Measurements from ENCODE around the gene BDP1.
A peak's percentile ranks its signal among the peaks of the same experiment; 100 is the strongest.
"Not testable (repeated sequence)": the region's sequence is repeated elsewhere in the genome, so short reads cannot be mapped to it uniquely, and the experiment has no call there.

Gene BDP1

DNA sequence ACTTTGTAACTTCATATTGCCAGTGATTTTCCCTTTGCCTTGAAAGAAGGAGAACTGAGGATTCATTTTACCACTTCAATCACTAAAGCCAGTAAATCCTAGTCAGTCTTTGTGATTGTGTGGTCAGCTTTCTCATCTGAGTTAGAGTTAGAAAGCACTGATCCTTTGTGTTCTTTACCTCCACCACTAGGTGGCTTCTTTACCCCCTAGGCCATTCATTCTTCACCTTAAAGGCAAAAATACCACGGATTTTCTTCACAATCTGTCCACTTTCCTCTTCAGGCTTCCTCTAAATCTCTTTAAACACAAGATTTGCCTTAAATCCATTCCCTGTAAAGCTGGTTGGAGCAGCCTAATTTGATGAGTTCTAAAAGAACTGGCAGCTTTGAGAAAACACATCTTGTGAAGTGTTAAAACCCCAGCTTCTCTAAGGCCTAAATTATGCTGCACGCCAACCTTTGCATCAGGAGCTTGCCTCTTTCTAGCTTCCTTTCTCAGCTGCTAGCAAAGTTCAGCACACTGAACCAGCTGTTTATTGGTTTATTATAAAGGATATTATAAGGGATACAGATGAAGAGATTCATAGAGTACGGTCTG is 20.4 kb downstream of the BDP1 start:
- peak in 3 of 4 experiments; percentile 4 to 31 (median 9) for DNase-seq

DNA sequence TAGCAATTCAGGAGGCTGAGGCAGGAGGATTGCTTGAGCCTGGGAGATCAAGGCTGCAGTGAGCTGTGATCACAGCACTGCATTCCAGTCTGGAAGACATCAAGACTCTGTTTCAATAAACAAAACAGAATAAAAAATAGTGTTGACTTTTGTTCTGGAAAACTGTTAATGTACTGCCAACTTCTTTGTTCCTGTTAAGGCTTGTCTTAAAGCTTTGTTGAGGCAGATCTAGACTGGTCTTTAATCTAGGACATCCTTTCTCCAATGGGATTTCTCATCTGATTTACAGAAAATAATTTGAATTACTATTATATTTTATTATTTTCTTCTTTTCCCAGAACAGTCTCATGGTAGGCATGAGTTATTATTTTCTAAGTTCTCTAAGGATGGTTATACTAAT is 26.0 kb downstream of the BDP1 start:
- DNase-seq = no peak

DNA sequence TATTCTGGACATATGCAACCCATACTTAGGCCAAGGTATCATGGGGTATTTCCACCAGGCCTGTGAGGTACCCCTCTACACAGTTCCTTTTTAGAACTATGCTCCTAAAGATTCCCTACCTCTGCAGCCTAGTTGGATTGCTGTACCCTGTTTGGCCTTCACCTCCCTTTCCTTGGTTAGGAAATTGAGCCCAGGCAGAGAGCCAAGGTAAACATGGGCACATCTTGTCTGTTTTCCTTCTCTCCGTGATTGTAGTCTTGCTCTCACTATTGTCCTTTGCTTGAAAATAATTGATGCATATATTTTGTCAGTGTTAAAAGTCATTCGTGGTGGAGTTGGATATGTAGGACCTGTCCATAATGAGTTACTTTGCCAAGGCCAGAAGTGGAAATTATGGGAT is 26.7 kb downstream of the BDP1 start:
- no peak for DNase-seq

DNA sequence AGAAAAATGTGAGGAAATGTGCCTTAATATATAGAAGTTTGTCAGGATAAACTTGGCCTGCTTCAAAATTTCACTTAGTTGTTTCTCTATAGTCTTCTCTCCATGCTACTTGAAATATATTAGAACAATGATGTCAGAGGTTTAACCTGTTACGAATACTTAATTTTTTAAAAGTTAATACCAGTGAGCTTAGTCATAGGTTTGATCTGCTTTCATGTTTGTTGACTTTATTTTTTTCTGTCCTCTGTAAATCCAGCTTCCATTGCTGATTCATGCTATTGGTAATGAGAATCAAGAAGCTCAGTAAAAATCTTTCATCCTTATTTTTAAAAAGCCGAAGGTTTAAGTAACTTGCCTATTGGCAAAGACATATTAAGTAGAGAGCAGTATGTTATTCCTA is 27.9 kb downstream of the BDP1 start:
- DNase-seq = no peak

DNA sequence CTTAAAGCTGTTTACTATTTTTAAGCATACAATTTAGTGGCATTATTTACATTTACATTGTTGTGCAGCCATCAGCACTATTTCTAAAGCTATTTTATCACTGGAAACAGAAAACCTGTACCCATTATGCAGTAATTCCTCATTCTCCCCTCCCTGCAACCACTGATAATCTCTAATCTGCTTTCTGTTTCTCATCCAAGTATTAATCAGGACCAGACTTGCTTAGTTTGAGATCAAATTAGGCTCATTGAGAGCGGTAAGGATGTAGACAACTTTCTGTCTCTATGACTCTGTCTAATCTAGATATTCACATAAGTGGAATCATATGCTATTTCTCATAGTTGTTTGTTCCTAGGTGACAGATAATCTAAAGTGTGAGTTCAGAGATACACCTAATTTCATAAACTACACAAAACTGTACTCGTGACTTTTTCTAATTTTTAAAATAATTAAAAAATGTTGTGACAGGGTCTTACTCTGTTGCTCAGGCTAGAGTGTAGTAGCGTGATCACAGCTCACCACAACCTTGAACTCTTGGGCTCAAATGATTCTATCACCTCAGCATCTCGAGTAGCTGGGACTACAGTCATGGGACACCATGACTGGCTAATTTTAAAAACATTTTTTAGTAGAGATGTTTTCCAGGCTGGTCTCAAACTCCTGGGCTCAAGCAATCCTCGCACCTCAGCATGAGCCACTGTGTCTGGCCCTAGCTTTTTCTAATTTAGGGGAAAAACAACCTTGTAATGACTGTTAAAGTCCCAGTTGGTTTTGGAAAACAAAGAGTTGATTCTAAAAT is 37.6 kb downstream of the BDP1 start:
- no peak for DNase-seq

DNA sequence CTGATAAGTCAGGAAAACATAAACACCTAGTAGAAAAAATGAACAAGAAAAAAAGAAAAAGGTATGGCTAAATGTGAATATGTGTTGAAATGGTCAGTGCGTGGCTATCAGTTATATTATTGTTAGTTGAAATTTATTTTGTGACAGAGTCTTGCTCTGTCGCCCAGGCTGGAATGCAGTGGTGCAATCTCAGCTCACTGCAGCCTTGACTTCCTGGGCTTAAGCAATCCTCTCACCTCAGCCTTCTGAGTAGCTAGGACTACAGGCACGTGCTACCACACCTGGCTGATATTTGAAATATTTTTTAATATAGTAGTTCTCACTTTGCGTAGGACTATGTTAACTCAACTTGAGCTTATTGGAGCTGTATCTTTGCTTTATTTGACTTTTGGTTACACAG is 38.8 kb downstream of the BDP1 start:
- not testable (repeated sequence) for DNase-seq

DNA sequence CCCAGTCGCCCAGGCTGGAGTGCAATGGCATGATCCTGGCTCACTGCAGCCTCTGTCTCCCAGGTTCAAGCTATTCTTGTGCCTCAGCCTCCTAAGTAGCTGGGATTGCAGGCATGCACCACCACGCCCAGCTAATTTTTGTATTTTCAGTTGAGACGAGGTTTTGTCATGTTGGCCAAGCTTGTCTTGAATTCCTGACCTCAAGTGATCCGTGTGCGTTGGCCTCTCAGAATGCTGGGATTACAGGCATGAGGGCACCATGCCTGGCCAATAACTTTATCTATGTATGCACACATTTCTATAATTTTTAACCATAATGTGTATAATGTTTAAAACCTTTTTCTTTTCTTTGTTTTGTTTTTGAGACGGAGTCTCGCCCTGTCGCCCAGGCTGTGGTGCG is 43.3 kb downstream of the BDP1 start:
- not testable (repeated sequence) for DNase-seq

DNA sequence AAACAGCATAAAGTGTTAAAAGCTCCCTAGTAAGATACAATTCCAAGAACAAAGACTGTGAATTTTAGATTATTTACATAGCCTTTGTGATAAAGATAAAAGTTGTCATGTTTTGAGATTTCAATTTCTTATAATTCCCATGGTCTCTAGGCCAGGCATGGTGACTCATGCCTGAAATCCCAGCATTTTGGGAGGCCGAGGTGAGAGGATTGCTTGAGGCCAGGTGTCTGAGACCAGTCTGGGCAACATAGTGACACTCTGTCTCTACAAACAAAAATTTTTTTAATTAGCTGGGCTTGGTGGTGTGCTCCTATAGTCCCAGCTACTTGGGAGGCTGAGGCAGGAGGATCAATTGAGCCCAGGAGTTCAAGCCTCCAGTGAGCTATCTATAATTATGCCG is 48.1 kb downstream of the BDP1 start:
- no peak for DNase-seq

DNA sequence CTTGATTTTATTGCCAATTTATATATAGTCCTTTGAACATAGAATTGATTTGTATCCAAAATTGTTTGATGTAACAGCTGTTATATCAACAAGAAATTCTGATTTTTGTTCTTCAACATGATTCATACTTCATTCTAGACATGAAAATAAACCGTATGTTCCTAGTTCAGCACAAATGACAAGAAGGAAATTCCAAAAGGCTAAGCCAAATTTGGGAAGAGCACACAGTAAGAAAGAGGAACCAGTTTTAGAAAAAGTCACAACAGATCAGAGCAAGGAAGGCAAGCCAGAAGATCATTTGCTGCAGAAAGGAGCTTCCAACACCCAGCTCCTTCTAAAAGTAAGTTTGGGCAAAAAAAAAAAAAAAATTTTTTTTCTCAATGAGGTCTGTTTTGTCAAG is 66.7 kb downstream of the BDP1 start:
- peak in 3 of 4 experiments; percentile 2 to 32 (median 29) for DNase-seq

DNA sequence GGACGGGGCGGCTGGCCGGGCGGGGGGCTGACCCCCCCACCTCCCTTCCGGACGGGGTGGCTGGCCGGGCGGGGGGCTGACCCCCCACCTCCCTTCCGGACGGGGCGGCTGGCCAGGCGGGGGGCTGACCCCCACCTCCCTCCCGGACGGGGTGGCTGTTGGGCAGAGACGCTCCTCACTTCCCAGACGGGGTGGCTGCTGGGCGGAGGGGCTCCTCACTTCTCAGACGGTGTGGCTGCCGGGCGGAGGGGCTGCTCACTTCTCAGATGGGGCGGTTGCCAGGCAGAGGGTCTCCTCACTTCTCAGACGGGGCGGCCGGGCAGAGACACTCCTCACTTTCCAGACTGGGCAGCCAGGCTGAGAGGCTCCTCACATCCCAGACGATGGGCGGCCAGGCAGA is 70.2 kb downstream of the BDP1 start:
- not testable (repeated sequence) for DNase-seq

DNA sequence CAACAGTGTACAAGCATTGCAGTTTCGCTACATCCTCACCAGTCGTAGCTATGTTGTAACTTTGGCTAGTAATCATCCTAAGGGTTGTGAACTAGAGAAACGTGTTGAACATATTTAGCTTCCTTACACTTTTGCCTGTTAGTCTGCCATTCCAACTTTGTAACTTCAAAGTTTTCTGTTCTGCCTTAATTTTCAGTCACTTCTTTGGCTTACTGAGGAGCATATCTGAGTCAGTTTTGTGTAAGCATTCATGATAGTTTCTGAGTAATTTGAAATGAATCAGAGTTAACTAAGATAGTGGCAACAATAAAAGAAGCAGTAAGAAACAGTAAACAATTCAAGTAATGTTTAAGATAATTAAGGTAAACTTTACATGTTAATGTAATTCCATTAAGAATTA is 72.8 kb downstream of the BDP1 start:
- no peak for DNase-seq

DNA sequence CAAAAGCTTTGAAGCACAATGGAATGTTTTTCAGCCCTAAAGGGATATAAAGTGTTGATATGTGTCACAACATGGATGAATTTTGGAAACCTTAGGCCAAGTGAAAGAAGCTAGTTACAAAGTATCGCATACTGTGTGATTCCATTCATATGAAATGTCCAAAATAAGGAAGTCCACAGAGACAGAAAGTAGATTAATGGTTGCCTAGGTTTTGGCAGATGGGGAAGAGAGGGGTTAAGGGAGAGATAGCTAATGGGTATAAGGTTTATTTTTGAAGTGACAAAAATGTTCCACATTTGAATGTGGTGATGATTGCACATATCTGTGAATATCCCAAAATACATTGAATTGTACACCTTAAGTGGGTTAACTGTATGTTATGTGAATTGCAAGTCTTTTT is 74.2 kb downstream of the BDP1 start:
- peak in 2 of 4 experiments; percentile 21 to 25 for DNase-seq

DNA sequence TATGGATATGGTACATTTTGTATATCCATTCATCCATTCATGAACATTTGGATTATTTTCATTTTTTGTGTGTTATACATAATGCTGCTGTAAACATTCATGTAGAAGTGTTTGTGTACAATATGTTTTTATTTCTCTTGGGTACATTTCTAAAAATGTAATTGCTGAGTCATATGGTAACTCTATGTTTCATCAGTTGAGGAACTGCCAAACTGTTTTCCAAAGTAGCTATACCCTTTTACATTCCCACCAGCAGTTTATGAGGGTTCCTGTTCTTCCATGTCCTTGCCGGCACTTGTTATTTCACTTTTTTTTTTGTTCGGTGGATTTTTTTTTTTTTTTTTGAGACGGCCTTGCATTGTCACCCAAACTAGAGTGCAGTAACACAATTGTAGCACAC is 77.7 kb downstream of the BDP1 start:
- peak; percentile 24 to 63 (median 48) for DNase-seq

DNA sequence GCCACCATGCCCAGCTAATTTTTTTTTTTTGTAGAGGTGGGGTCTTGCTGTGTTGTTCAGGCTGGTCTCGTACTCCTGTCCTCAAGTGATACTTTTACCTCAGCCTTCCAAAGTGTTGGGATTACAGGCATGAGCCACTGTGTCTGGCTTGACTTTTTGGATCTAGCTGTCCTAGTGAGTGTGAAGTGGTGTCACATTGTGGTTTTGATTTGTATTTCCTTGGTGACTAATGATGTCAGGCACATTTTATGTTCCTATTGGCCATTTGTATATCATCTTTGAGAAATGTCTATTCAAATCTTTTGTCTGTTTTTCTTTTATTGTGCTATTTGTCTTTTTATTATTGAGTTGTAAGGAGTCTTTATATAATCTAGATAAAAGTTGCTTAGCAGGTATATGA is 78.2 kb downstream of the BDP1 start:
- DNase-seq = peak; percentile 24 to 68 (median 60)

DNA sequence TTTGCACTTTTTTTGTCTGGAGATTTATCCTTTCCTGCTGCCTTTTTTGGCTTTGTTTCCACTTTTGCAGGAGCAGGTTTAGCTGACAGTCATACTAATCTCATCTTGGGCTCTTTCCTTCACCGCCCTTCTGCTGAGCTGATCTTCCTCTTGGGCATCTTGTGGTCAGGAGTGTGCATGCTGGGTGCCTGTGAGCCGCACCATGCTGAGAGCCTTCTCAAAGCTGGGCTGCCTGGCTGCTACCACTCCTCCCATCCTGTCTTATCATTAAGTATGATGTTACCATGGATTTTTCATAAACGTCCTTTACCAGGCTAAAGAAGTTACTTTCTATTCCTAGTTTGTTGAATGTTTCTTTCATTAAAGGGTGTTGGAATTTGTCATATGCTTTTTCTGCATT is 82.2 kb downstream of the BDP1 start:
- DNase-seq = no peak

DNA sequence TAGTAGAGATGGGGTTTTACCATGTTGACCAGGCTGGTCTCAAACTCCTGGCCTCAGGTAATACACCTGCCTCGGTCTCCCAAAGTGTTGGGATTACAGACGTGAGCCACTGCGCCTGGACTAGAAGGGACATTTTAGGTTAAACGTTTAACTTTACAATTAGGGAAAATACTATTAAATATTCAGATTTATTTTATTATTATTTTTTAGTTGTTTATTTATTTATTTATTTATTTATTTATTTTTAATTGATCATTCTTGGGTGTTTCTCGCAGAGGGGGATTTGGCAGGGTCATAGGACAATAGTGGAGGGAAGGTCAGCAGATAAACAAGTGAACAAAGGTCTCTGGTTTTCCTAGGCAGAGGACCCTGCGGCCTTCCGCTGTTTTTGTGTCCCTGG is 95.4 kb downstream of the BDP1 start:
- not testable (repeated sequence) for DNase-seq

DNA sequence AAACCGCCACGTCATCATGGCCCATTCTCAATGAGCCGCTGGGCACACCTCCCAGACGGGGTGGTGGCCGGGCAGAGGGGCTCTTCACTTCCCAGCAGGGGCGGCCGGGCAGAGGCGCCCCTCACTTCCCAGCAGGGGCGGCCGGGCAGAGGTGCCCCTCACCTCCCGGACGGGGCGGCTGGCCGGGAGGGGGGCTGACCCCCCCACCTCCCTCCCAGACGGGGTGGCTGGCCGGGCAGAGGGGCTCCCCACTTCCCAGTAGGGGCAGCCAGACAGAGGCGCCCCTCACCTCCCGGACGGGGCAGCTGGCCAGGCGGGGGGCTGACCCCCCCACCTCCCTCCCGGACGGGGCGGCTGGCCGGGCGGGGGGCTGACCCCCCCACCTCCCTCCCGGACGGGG is 96.1 kb downstream of the BDP1 start:
- not testable (repeated sequence) for DNase-seq

DNA sequence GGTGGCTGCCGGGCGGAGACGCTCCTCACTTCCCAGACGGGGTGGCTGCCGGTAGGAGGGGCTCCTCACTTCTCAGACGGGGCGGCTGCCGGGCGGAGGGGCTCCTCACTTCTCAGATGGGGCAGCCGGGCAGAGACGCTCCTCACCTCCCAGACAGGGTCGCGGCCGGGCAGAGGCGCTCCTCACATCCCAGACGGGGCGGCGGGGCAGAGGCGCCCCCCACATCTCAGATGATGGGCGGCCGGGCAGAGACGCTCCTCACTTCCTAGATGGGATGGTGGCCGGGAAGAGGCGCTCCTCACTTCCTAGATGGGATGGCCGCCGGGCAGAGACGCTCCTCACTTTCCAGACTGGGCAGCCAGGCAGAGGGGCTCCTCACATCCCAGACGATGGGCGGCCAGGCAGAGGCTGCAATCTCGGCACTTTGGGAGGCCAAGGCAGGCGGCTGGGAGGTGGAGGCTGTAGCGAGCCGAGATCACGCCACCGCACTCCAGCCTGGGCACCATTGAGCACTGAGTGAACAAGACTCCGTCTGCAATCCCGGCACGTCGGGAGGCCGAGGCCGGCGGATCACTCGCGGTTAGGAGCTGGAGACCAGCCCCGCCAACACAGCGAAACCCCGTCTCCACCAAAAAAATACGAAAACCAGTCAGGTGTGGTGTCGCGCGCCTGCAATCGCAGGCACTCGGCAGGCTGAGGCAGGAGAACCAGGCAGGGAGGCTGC is 96.7 kb downstream of the BDP1 start:
- not testable (repeated sequence) for DNase-seq

DNA sequence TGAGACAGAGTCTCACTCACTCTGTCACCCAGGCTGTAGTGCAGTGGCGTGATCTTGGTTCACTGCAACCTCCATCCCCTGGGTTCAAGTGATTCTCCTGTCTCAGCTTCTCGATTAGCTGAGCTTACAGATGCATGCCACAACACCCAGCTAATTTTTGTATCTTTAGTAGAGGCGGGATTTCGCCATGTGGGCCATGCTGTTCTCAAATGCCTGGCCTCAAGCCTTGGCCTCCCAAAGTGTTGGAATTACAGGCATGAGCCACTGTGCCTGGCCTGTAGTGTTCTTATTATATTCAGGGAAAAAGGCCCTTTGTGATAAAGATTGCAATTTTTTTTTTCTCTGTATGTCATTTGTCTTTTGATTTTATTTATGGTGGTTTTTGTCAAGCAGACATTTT is 107.7 kb downstream of the BDP1 start:
- DNase-seq = no peak

DNA sequence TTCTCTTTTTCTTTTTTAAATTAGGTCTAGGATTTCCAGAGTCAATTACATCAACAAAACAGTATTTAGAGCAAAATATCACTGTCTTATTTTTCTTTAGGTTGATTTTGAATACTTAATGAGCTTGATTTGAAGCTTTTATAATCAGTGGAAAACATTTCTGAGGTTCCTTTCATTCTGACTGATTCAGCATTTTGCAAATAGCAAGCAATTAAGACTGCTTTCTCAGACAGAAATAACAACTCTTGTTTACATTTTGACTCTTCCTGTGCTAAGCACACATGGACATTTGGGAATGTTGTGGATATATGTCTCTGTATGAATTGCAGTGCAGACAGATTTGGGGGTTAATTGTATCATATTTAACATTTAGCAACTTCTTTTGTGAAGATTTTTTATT is 109.4 kb downstream of the BDP1 start:
- no peak for DNase-seq

DNA sequence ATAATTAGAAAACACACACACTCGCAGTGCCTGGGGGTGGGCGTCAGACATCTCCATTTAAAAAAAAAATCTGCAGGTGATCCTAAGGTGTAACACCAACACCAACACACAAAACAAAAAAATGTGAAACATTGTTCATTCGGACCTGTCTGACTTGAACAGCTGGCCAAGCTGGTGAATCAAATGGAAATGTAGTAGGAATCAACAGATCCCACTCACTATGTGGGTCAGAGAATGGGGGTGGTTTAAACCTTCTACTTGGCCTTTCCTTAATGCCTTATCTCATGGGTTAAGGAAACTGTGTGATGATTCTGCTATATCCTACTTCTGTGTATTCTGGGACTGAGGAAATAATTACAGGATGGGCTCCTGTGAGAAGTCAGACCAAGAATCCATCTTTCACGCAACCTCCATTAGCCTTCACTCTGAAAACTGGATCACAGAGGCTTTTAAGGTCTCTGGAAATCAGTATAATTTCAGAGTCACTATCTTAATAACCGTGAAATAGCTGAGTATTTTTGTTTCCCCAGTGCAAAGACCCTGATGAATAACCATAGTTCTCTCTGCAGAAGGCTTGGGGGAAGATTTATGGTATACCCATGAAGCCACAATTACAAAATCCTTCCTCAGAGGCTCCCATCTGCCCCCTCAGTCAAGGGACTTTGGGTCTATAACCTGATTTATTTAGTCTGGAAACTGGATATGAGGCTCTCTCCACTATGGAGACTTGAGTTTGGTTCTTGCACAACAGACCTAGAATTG is 114.5 kb downstream of the BDP1 start:
- DNase-seq = no peak

DNA sequence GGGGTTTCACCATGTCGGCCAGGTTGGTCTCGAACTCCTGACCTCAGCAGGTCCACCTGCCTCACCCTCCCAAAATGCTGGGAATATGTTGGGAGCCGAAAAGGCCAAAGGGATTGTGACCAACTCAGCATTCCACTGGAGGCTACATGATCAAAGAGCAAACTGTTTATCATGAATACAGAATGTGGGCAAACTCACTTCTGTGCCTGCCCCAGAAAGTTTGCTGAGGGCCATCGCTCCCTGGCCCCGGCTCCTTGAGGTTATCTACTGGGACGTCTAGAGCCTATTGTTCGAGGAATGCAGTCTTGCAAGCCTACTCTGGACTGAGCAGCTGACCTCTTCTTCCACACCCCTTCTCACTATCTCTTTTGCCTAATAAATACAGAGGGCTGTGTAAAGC is 116.4 kb downstream of the BDP1 start:
- DNase-seq = not testable (repeated sequence)

DNA sequence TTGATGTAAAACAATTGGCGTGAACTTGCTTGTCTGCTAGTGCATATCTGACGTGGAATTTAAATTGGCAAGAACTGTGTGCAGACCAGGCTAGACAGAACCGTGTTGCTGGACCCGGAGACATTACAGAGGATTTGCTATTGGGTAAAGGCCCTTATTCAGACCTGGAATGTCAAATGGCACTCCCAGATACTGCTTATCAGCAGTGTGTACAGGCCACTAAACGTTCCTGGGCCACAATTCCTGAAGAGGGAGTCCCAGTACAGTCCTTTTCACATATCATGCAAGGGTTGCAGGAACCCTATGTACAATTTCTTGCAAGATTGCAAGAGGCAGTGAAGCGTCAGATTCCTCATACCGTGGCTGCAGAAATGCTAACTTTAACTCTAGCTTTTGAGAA is 118.1 kb downstream of the BDP1 start:
- no peak for DNase-seq

All from suppressor macrophage (primary cell).